Vagina (tissue), 2 donors: ENCODE measurements around the gene AZI2. TPM values are rescaled to one million over a fixed set of nuclear protein-coding genes. Genes with fewer than 3 reads are reported as not detected.

Source experiments
- DNase-seq, 2 donors: peaks; one replicate each; pipeline ENCODE4 v3.0.0-alpha.2; 2017; ENCODE audit errors: extremely low spot score in 2 of 2
- H3K27ac ChIP-seq: fragments of 200-600 bp; sonication (generic); one replicate; pipeline ENCODE4 v1.5.1; 2019
- H3K27me3 ChIP-seq: fragments of 200-600 bp; sonication (generic); one replicate; pipeline ENCODE4 v1.5.1; 2019
- H3K36me3 ChIP-seq, 2 donors: fragments of 200-600 bp; sonication (generic); one replicate each; pipeline ENCODE4 v1.5.1; 2017 to 2019
- H3K4me1 ChIP-seq: fragments of 200-600 bp; sonication (generic); one replicate; pipeline ENCODE4 v1.5.1; 2019
- H3K4me3 ChIP-seq, 2 donors: fragments of 200-600 bp; sonication (generic); 1 replicate in 1 of 2; 2 replicates in 1 of 2; pipeline ENCODE4 v1.5.1; 2016 to 2019
- H3K9me3 ChIP-seq: fragments of 200-600 bp; sonication (generic); one replicate; pipeline ENCODE4 v1.5.1; 2019
- CTCF ChIP-seq, 3 experiments: fragments of 450-650 bp in 2 of 3; fragments of 200-600 bp in 1 of 3; sonication (generic) in 1 of 3; IDR thresholded peaks; one replicate each; pipeline ENCODE4 v1.5.1; 2017 to 2019; ENCODE audit warnings: antibody characterized with exemption in 3 of 3, mild to moderate bottlenecking in 2 of 3, moderate library complexity in 2 of 3
- POLR2A ChIP-seq, 2 donors: fragments of 450-650 bp; IDR thresholded peaks; one replicate each; pipeline ENCODE4 v1.6.1; 2017; ENCODE audit warnings: antibody characterized with exemption in 2 of 2, mild to moderate bottlenecking in 2 of 2, moderate library complexity in 2 of 2
- POLR2AphosphoS5 ChIP-seq, 2 donors: sonication (generic); formaldehyde crosslinking; IDR thresholded peaks; one replicate each; pipeline ENCODE4 v1.9.0; 2017; ENCODE audit warnings: antibody characterized with exemption in 2 of 2, mild to moderate bottlenecking in 2 of 2, low read depth in 1 of 2; ENCODE audit not compliant: insufficient read depth in 1 of 2
- intact Hi-C: fragments of 100-400 bp; cut with DNase I; formaldehyde crosslinking; loops from one replicate; pipeline ENCODE4 v1.15.1; 2023
- total RNA-seq: library from RNA; depleted of rRNA; stranded (reverse); fragments of >200 nt; gene quantifications from one replicate; pipeline ENCODE4 v1.2.3, GENCODE V29; 2016

The AZI2 gene
- total RNA-seq, 1 donor from 2014 or later, result 78.1 TPM

DNA sequence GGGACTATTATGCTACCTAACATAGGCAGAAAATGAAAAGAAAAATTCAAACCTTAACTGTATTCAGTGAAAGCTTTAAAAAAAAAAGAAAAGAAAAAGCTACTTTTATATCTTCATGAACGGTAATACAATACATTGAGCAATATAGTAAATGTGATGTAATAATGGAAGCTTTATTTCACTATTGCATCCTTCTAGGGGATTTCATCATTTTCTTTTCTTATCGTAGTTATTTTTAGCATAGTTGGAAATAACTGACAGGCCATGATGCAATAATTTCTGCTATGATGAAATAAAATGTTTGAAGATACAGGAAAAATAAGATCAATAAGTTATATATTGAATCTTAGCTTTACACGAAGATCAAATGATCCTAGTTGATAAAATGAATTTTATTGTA is 40.4 kb downstream of the AZI2 start:
- Histone ChIP-seq H3K27ac (no peak overlapping the region), H3K4me1 (no peaks in the 10 kb centered on the region), H3K9me3 (no peaks in the 10 kb centered on the region), H3K27me3 (no peaks in the 10 kb centered on the region), H3K4me3 (no peak overlapping the region), H3K36me3 (no peaks in the 10 kb centered on the region)
- no peak for DNase-seq
- intact Hi-C loops, result no loop called here
- no peak for TF ChIP-seq POLR2AphosphoS5 (IDR thresholded peaks at IDR 0.05; ENCODE audit: insufficient read depth in 1 of 2, low read depth in 1 of 2)
- no peak for TF ChIP-seq POLR2A (IDR thresholded peaks at IDR 0.05)

GRCh38 chr3:28301688-28302087 is 46.9 kb downstream of the AZI2 start:
- no peaks in the 10 kb centered on the region for H3K36me3 ChIP-seq
- no peak overlapping the region for H3K4me3 ChIP-seq
- no peaks in the 10 kb centered on the region for H3K9me3 ChIP-seq
- no peak for DNase-seq
- H3K27me3 ChIP-seq, result no peaks in the 10 kb centered on the region
- H3K4me1 ChIP-seq, result no peaks in the 10 kb centered on the region
- no peak overlapping the region for H3K27ac ChIP-seq
- no peak for TF ChIP-seq POLR2A (IDR thresholded peaks at IDR 0.05)
- TF ChIP-seq POLR2AphosphoS5 (IDR thresholded peaks at IDR 0.05; ENCODE audit: insufficient read depth in 1 of 2, low read depth in 1 of 2), result no peak
- no peak for TF ChIP-seq CTCF (IDR thresholded peaks at IDR 0.05)
- intact Hi-C loops, result no loop called here

GRCh38 chr3:28300345-28300962 is 48.2 kb downstream of the AZI2 start:
- Histone ChIP-seq H3K4me1 (peaks cover 9% of the 10 kb centered on the region), H3K4me3 (no peak overlapping the region), H3K27ac (no peak overlapping the region), H3K36me3 (no peaks in the 10 kb centered on the region), H3K9me3 (no peaks in the 10 kb centered on the region), H3K27me3 (no peaks in the 10 kb centered on the region)
- TF ChIP-seq POLR2A (IDR thresholded peaks at IDR 0.05) (no peak), POLR2AphosphoS5 (IDR thresholded peaks at IDR 0.05; ENCODE audit: insufficient read depth in 1 of 2, low read depth in 1 of 2) (no peak), CTCF (IDR thresholded peaks at IDR 0.05) (no peak)
- DNase-seq, result no peak
- intact Hi-C loops, result no loop called here

DNA sequence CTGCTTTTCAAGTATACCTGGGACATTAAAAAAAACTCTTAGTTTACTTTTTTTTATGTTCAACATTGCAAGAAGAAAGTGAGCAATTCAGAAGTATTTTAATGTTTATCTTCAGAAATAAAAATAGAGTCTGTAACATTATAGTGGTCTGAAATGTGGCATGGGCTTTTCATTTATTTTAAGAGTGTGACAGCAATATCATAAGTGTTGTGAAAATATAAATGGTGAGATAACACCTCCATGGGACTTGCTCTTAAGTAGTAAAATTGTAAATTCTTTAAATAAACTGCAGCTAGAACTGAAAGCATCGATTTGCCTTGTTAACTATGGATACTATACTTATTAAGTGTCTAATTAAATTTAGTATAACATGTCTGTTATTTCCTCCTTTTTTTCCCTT is 48.9 kb downstream of the AZI2 start:
- Histone ChIP-seq H3K4me1 (peaks cover 11% of the 10 kb centered on the region), H3K27ac (no peak overlapping the region), H3K27me3 (no peaks in the 10 kb centered on the region), H3K4me3 (no peak overlapping the region), H3K9me3 (no peaks in the 10 kb centered on the region), H3K36me3 (no peaks in the 10 kb centered on the region)
- intact Hi-C loops, result no loop called here
- TF ChIP-seq CTCF (IDR thresholded peaks at IDR 0.05), result no peak
- TF ChIP-seq POLR2AphosphoS5 (IDR thresholded peaks at IDR 0.05; ENCODE audit: insufficient read depth in 1 of 2, low read depth in 1 of 2), result no peak
- TF ChIP-seq POLR2A (IDR thresholded peaks at IDR 0.05), result no peak
- no peak for DNase-seq

DNA sequence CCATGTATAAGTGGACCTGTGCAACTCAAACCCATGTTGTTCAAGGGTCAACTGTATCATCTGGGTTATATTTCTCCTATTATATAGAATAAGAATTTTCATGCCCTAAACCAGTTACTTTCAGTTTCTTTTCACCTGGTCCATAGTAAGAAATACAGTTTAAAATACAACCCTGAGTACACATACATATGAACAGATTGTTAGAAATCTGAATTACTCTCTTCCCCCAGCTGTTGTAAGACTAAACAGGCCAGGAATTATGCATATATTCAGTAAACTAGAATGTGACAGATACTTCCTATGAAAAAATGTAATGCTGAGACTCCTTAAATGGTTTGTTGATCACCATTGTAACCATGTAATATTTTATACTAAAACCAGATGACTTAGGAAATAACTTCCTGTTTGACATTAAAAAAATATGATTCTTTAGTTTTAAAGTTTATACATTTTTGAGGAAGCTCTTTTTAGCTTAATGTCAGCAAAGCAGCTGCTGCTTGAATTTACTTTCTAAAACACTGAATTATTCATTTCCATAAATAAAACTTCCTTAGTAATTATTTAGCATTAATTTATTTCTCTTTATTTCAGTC is 52.6 kb downstream of the AZI2 start:
- H3K27ac ChIP-seq, result no peak overlapping the region
- DNase-seq, result no peak
- H3K9me3 ChIP-seq, result no peaks in the 10 kb centered on the region
- H3K4me1 ChIP-seq, result peaks cover 11% of the 10 kb centered on the region
- no peak for TF ChIP-seq POLR2AphosphoS5 (IDR thresholded peaks at IDR 0.05; ENCODE audit: insufficient read depth in 1 of 2, low read depth in 1 of 2)
- TF ChIP-seq POLR2A (IDR thresholded peaks at IDR 0.05), result no peak
- TF ChIP-seq CTCF (IDR thresholded peaks at IDR 0.05), result no peak
- H3K27me3 ChIP-seq, result no peaks in the 10 kb centered on the region
- no peak overlapping the region for H3K4me3 ChIP-seq
- intact Hi-C loops, result no loop called here
- no peaks in the 10 kb centered on the region for H3K36me3 ChIP-seq
